ENCODE measurements around the gene INHBA.

DNA sequence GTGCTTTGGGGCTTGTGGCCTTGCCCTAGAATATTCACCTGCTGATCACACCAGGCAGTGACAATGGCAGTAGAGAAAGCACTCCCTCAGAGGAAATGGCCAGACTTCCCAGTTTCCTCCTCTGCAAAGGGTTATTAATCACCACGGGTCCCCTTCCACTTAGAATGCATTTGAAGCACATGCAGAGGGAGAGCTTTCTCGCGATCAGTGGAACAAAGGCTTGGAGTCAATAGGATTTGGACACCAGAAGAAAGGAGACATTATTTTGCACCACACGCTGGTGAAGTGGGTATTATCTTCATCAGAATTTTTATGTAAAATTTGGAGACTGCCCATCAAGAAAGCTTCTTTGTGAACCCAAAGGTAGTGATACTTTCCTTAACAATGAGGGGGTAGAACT, 35.4 kb upstream of the INHBA start:
- TF ChIP-seq CTCF (IDR thresholded peaks at IDR 0.05) (no peak), POLR2A (IDR thresholded peaks at IDR 0.05) (no peak)
